Neutrophil (primary cell): ENCODE data around the gene TBL1XR1.

Experiments
- H3K27ac ChIP-seq: fragments of 200-600 bp; sonication (generic); 2 replicates; pipeline ENCODE4 v1.5.1; 2016; ENCODE audit warnings: mild to moderate bottlenecking, moderate library complexity
- H3K27me3 ChIP-seq: fragments of 200-600 bp; sonication (generic); 2 replicates; pipeline ENCODE4 v1.6.0; 2016; ENCODE audit warnings: mild to moderate bottlenecking
- H3K36me3 ChIP-seq: fragments of 200-600 bp; sonication (generic); 2 replicates; pipeline ENCODE4 v1.5.1; 2017
- H3K4me1 ChIP-seq, 2 experiments: fragments of 200-600 bp in 1 of 2; sonication (generic) in 1 of 2; 1 replicate in 1 of 2; 2 replicates in 1 of 2; pipeline versions ENCODE4 v1.5.1 to v1.6.1; 2013 to 2016; ENCODE audit warnings: low read depth in 1 of 2, low read length in 1 of 2, mild to moderate bottlenecking in 1 of 2, moderate library complexity in 1 of 2; ENCODE audit not compliant: control insufficient read depth in 1 of 2, insufficient read depth in 1 of 2
- H3K4me3 ChIP-seq, 2 experiments: fragments of 200-600 bp in 1 of 2; sonication (generic) in 1 of 2; 1 replicate in 1 of 2; 2 replicates in 1 of 2; pipeline ENCODE4 v1.5.1; 2013 to 2016; ENCODE audit warnings: low read depth in 1 of 2, low read length in 1 of 2, mild to moderate bottlenecking in 1 of 2, moderate library complexity in 1 of 2
- H3K9me3 ChIP-seq: fragments of 200-600 bp; sonication (generic); 2 replicates; pipeline ENCODE4 v1.5.1; 2016
- TF ChIP-seq, protein P1 (sequence below): fragments of 200-600 bp; sonication (generic); IDR thresholded peaks from 2 replicates; pipeline ENCODE4 v1.5.1; 2016; ENCODE audit warnings: antibody characterized with exemption

Gene TBL1XR1

DNA sequence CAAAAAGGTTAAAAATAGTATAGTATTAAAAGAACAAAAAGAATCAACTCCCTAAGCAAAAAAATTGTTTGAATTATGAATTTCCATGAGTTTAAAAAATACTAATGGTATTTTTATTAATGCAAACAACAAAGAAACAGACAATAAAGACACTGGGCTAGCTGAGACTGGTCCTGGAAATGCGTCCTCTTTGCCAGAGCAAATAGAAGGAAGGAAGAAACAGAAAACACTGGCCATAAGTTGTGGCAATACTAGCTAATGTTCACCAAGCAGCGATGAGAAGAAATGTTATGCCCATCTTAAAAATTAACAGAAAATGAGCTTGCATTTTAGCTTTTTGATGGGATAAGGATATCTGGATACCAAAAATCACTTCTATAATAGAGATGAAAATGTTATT is 88.6 kb downstream of the TBL1XR1 start:
- Histone ChIP-seq H3K36me3 (no peaks in the 10 kb centered on the region), H3K27ac (peak overlapping the region; percentile 69), H3K27me3 (no peaks in the 10 kb centered on the region), H3K4me1 (peaks cover 22 to 31% of the 10 kb centered on the region in 2 experiments), H3K4me3 (no peak overlapping the region), H3K9me3 (no peaks in the 10 kb centered on the region)
- TF ChIP-seq, protein P1, sequence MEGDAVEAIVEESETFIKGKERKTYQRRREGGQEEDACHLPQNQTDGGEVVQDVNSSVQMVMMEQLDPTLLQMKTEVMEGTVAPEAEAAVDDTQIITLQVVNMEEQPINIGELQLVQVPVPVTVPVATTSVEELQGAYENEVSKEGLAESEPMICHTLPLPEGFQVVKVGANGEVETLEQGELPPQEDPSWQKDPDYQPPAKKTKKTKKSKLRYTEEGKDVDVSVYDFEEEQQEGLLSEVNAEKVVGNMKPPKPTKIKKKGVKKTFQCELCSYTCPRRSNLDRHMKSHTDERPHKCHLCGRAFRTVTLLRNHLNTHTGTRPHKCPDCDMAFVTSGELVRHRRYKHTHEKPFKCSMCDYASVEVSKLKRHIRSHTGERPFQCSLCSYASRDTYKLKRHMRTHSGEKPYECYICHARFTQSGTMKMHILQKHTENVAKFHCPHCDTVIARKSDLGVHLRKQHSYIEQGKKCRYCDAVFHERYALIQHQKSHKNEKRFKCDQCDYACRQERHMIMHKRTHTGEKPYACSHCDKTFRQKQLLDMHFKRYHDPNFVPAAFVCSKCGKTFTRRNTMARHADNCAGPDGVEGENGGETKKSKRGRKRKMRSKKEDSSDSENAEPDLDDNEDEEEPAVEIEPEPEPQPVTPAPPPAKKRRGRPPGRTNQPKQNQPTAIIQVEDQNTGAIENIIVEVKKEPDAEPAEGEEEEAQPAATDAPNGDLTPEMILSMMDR: no peak

DNA sequence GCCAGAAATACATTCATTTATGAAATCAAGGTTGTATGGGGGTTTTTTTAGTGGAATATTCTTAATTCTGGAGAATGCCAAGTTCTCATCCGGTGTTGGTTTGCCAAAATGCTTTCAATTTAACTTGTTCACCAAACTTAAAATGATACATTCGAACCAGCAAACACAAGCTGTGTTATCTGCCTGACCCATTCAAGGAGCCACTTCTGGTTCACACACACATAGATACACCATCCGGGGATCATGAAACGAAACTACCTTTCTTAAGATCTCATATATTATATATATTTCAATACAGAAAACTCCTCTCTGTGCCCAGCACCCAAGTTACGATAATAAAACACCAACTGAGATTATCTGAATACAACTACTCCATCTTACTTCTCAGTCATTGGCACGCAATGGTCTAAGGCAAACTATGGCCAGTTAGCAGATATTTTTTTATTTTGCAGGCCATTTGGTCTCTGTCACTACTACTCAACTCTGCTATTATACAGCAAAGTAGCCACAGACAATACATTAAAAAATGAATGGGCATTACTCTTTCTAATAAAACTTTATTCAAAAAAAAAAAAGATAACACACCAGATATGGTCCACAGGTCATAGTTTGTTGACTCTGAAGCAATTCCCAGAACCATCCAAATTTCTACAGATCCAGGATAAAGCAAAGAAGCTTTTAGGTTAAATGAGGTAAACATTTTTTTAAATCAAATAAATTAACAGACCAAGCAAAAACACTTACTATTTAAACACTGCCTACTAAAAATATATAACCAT is 89.6 kb downstream of the TBL1XR1 start:
- H3K27ac ChIP-seq: no peak overlapping the region
- no peak overlapping the region for H3K4me3 ChIP-seq
- H3K36me3 ChIP-seq: no peaks in the 10 kb centered on the region
- peaks cover 22 to 31% of the 10 kb centered on the region in 2 experiments for H3K4me1 ChIP-seq
- no peaks in the 10 kb centered on the region for H3K27me3 ChIP-seq
- TF ChIP-seq, protein P1: no peak
- no peaks in the 10 kb centered on the region for H3K9me3 ChIP-seq

DNA sequence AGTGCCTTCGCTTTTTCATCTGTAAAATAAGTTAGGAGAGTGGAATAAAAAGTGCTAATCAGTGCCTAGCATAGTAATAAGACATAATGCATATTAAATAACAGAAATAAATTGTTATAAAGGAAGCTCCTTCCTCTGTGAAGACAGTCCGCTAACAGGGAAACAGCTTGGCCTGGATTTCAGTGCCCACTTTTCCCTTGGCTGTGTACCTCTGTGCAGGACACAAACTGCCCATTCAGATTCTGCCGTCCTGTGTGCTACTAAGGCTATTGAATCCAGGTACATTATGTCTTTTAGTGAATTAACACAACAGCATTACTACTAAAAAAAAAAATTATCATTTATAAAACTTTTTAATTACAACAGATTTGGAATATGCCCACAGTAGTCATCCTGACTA is 90.7 kb downstream of the TBL1XR1 start:
- Histone ChIP-seq H3K36me3 (no peaks in the 10 kb centered on the region), H3K4me3 (no peak overlapping the region), H3K9me3 (no peaks in the 10 kb centered on the region), H3K4me1 (peaks cover 22 to 30% of the 10 kb centered on the region in 2 experiments), H3K27ac (no peak overlapping the region), H3K27me3 (no peaks in the 10 kb centered on the region)
- TF ChIP-seq, protein P1: no peak

DNA sequence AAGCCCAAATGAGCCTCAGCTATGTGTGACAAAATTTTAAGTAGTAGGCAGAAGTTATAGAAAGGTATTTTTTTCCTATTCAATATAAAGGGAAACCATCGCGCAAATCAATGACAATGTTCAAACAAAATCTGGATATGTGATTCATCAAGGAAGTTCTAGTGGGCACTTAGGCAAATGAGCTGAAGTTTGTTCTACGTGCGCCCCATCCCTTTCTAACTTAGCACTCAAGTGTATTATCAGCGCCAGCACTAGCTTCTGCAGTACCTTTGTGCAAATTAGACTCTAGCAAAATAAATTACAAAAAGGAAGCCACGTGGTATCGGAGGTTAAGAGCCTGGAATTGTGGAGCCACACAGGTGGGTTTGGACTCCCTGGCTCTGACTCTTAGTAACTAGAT is 91.1 kb downstream of the TBL1XR1 start:
- TF ChIP-seq, protein P1: no peak
- Histone ChIP-seq H3K27ac (no peak overlapping the region), H3K4me3 (no peak overlapping the region), H3K36me3 (no peaks in the 10 kb centered on the region), H3K4me1 (peaks cover 22 to 26% of the 10 kb centered on the region in 2 experiments), H3K27me3 (no peaks in the 10 kb centered on the region), H3K9me3 (no peaks in the 10 kb centered on the region)

DNA sequence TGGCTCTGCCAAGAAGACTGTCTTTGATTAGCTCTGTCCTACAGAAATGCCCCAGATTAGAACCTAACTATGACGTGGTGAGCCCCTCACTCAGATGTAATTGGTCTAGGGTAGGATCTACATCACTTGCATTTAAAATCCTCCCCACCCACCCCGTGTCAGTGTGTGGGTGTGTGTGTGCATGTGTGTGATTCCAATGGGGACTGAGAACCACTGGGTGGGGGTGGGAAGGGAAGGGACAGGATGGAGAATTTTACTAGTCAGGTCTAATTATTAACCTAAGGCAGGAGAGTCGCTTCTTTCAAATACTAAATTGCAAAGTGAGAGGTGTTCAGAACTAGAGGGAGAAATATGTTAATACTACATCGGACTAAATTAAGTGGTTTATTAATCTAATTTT is 91.7 kb downstream of the TBL1XR1 start:
- H3K36me3 ChIP-seq: no peaks in the 10 kb centered on the region
- H3K4me3 ChIP-seq: no peak overlapping the region
- TF ChIP-seq, protein P1: no peak
- H3K4me1 ChIP-seq: peaks cover 22 to 24% of the 10 kb centered on the region in 2 experiments
- no peak overlapping the region for H3K27ac ChIP-seq
- no peaks in the 10 kb centered on the region for H3K9me3 ChIP-seq
- H3K27me3 ChIP-seq: no peaks in the 10 kb centered on the region
